K562 (cell line): ENCODE results near the gene ZNF112. TPM values are rescaled to one million over a fixed set of nuclear protein-coding genes. Genes with fewer than 3 reads are reported as not detected.

Experiments
- ADNP ChIP-seq: fragments of 200-800 bp; sonication (Bioruptor generic); IDR thresholded peaks from 2 replicates; pipeline ENCODE4 v1.6.1; 2016; ENCODE audit warnings: missing genetic modification characterization, missing compliant biosample characterization
- BRCA1 ChIP-seq, 2 experiments: fragments of 450-650 bp in 1 of 2; sonication (generic) in 1 of 2; formaldehyde crosslinking in 1 of 2; IDR thresholded peaks; 2 replicates each; pipeline versions ENCODE4 v1.5.0 to v1.6.1; 2017 to 2020; ENCODE audit warnings: mild to moderate bottlenecking in 1 of 2, missing genetic modification reagents in 1 of 2
- CTCF ChIP-seq, 3 experiments: IDR thresholded peaks in 2 of 3; conservative IDR thresholded peaks in 1 of 3; 2 replicates each; pipeline ENCODE4 v1.5.1; 2011 to 2012; ENCODE audit warnings: low read length in 3 of 3, mild to moderate bottlenecking in 3 of 3, control low read depth in 2 of 3, improper control_type of control experiment in 1 of 3, inconsistent platforms in 1 of 3, low read depth in 1 of 3, mixed read lengths in 1 of 3, moderate library complexity in 1 of 3; ENCODE audit not compliant: insufficient read depth in 2 of 3
- KAT7 ChIP-seq: sonication (generic); formaldehyde crosslinking; IDR thresholded peaks from 2 replicates; pipeline ENCODE4 v1.8.0; 2022; ENCODE audit warnings: missing genetic modification reagents, mild to moderate bottlenecking, borderline replicate concordance
- MAZ ChIP-seq, 2 experiments: fragments of 450-650 bp in 1 of 2; sonication (generic) in 1 of 2; formaldehyde crosslinking; IDR thresholded peaks in 1 of 2; conservative IDR thresholded peaks in 1 of 2; 2 replicates each; pipeline versions ENCODE4 v1.4.0 to v1.5.0; 2020; ENCODE audit warnings: mild to moderate bottlenecking in 1 of 2, missing genetic modification reagents in 1 of 2
- NFE2 ChIP-seq: IDR thresholded peaks from 2 replicates; pipeline ENCODE4 v1.6.1; 2014; ENCODE audit warnings: antibody characterized with exemption, low read depth
- POLR2A ChIP-seq: fragments of 450-650 bp; conservative IDR thresholded peaks from 2 replicates; pipeline ENCODE4 v1.6.1; 2016
- POLR2B ChIP-seq: fragments of 450-650 bp; IDR thresholded peaks from 2 replicates; pipeline ENCODE4 v1.6.1; 2018; ENCODE audit warnings: low read depth; ENCODE audit not compliant: partially characterized antibody
- SMARCB1 ChIP-seq: IDR thresholded peaks from 2 replicates; pipeline ENCODE4 v1.6.1; 2011; ENCODE audit warnings: improper control_type of control experiment, low read depth; ENCODE audit not compliant: insufficient read length
- TRIM25 ChIP-seq: fragments of 450-650 bp; IDR thresholded peaks from 2 replicates; pipeline ENCODE4 v1.7.0; 2016; ENCODE audit warnings: borderline replicate concordance
- ZBTB12 ChIP-seq: fragments of 250-450 bp; sonication (Bioruptor Pico); IDR thresholded peaks from 2 replicates; pipeline ENCODE4 v1.4.0; 2020
- ZBTB49 ChIP-seq: sonication (generic); formaldehyde crosslinking; IDR thresholded peaks from 2 replicates; pipeline ENCODE4 v1.8.0; 2022; ENCODE audit warnings: missing genetic modification reagents, mild to moderate bottlenecking, borderline replicate concordance
- ZC3H8 ChIP-seq: fragments of 450-650 bp; IDR thresholded peaks from 2 replicates; pipeline ENCODE4 v1.6.1; 2017
- ZNF253 ChIP-seq: fragments of 250-450 bp; sonication (Bioruptor Pico); conservative IDR thresholded peaks from 2 replicates; pipeline ENCODE4 v1.6.1; 2021; ENCODE audit warnings: mild to moderate bottlenecking
- ZNF263 ChIP-seq: sonication (generic); formaldehyde crosslinking; IDR thresholded peaks from 2 replicates; pipeline ENCODE4 v1.8.0; 2022; ENCODE audit warnings: mild to moderate bottlenecking, missing genetic modification reagents, borderline replicate concordance
- ZNF518B ChIP-seq: fragments of 250-450 bp; sonication (Bioruptor Pico); IDR thresholded peaks from 2 replicates; pipeline ENCODE4 v1.5.0; 2021; ENCODE audit warnings: mild to moderate bottlenecking, moderate library complexity
- polyA plus RNA-seq, 8 experiments: library from polyadenylated mRNA; depleted of rRNA in 4 of 8; stranded (reverse) in 5 of 8; unstranded in 3 of 8; fragments of >200 nt; fragmentation: Nextera tagmentation in 2 of 8; fragmentation: Illumina TruSeq in 1 of 8; extraction: Ambion mirVana in 2 of 8; extraction: Trizol in 1 of 8; gene quantifications; 2 replicates each; pipeline versions ENCODE4 v1.2.1 to v1.2.3, GENCODE V29; 2011 to 2014; ENCODE audit warnings: inconsistent platforms in 1 of 8, missing spikeins in 1 of 8
- total RNA-seq, 7 experiments: library from RNA; depleted of rRNA in 6 of 7; stranded (reverse); fragments of >200 nt in 6 of 7; fragmentation: Illumina TruSeq in 2 of 7; extraction: Trizol in 2 of 7; gene quantifications; 2 replicates each; pipeline versions ENCODE4 v1.2.1 to v1.2.3, GENCODE V29; 2011 to 2021; ENCODE audit warnings: low replicate concordance in 1 of 7

Gene ZNF112
- total and polyA plus RNA-seq, 9 of the 15 experiments (the other 6 are each of a cell fraction or from before 2014, with no cell fraction given) = 0.21 to 1.3 (median 0.61) TPM

- TF ChIP-seq ZBTB49 = no peak
- no peak for TF ChIP-seq ZNF263 (CRISPR knock-in tag)
- TF ChIP-seq ZNF253 = no peak
- TF ChIP-seq POLR2A = peak; percentile 71
- TF ChIP-seq ZC3H8 = no peak
- TF ChIP-seq ADNP (tag) = peak; percentile 51; the same call in 1 of the 2 replicates
- TF ChIP-seq ZNF518B (CRISPR knock-in tag) = no peak
- TF ChIP-seq TRIM25 = no peak
- TF ChIP-seq BRCA1 (IDR thresholded peaks at IDR 0.05) = no peak
- TF ChIP-seq BRCA1 (CRISPR knock-in tag; IDR thresholded peaks at IDR 0.05) = no peak
- TF ChIP-seq KAT7 (CRISPR knock-in tag) = no peak
- TF ChIP-seq NFE2 = peak; percentile 60
- TF ChIP-seq MAZ (CRISPR knock-in tag; conservative IDR thresholded peaks at IDR 0.05 in 1 of 2, IDR thresholded peaks at IDR 0.05 in 1 of 2) = peak; percentile 62 to 63; a peak in 3 of 4 replicates
- no peak for TF ChIP-seq ZBTB12 (CRISPR knock-in tag)
- TF ChIP-seq SMARCB1 = no peak
- TF ChIP-seq POLR2B = no peak
- no peak for TF ChIP-seq CTCF (IDR thresholded peaks at IDR 0.05 in 2 of 3, conservative IDR thresholded peaks at IDR 0.05 in 1 of 3; ENCODE audit: insufficient read depth in 2 of 3, low read depth in 1 of 3, low read length in 3 of 3)
These were observed 51.8 kb downstream of the ZNF112 start, which contains the start of gene ZNF235 (continued) for GRCh38 chr19:44304659-44305193.
